B cell (primary cell): ENCODE data around the gene IFNAR2. TPM values are rescaled to one million over a fixed set of nuclear protein-coding genes. Genes with fewer than 3 reads are reported as not detected.
"Not testable (repeated sequence)": the region's sequence is repeated elsewhere in the genome, so short reads cannot be mapped to it uniquely, and the experiment has no call there.

Source experiments
- ATAC-seq: fragments of 200-7000 bp; cut with Tn5 transposase; one replicate; pipeline ENCODE4 v1.10.0; 2021; ENCODE audit warnings: low read depth, mild to moderate bottlenecking, moderate number of reproducible peaks, moderate library complexity
- CTCF ChIA-PET: fragments of 350-600 bp; sonication (Branson Sonifier 250); formaldehyde crosslinking; loops from one replicate; lab custom pipeline; 2021; ENCODE audit warnings: antibody characterized with exemption, inconsistent platforms; lab: Charles Lee
- POLR2A ChIA-PET: fragments of 350-600 bp; sonication (Branson Sonifier 250); formaldehyde crosslinking; loops from one replicate; lab custom pipeline; 2021; ENCODE audit warnings: antibody characterized with exemption; lab: Charles Lee
- DNase-seq: peaks from one replicate; pipeline ENCODE4 v3.0.0; 2013
- H2AFZ ChIP-seq: 2 replicates; pipeline ENCODE4 v1.6.1; 2012; ENCODE audit warnings: mild to moderate bottlenecking, low read depth, low read length; ENCODE audit not compliant: insufficient read depth, poor library complexity, severe bottlenecking
- H3K27ac ChIP-seq, 2 donors: 1 replicate in 1 of 2; 2 replicates in 1 of 2; pipeline ENCODE4 v1.5.1; 2012 to 2013; ENCODE audit warnings: low read length in 2 of 2, mild to moderate bottlenecking in 2 of 2, moderate library complexity in 1 of 2
- H3K27me3 ChIP-seq, 4 experiments: fragments of 200-600 bp in 1 of 4; sonication (generic) in 1 of 4; replicated peaks in 1 of 4; 1 replicate in 2 of 4; 2 replicates in 2 of 4; pipeline versions ENCODE4 v1.6.1 to v1.7.0; 2013 to 2016; ENCODE audit warnings: low read length in 3 of 4, mild to moderate bottlenecking in 2 of 4, mixed read lengths in 1 of 4, moderate library complexity in 1 of 4; ENCODE audit not compliant: insufficient read depth in 4 of 4, control insufficient read depth in 3 of 4; ENCODE audit errors: control extremely low read depth in 1 of 4
- H3K36me3 ChIP-seq, 2 experiments: replicated peaks in 1 of 2; 1 replicate in 1 of 2; 2 replicates in 1 of 2; pipeline versions ENCODE4 v1.6.1 to v1.7.1; 2013; ENCODE audit warnings: low read length in 1 of 2; ENCODE audit not compliant: insufficient read depth in 2 of 2, control insufficient read depth in 1 of 2; ENCODE audit errors: control extremely low read depth in 1 of 2, extremely low read depth in 1 of 2
- H3K4me1 ChIP-seq, 2 donors: fragments of 200-600 bp in 1 of 2; sonication (generic) in 1 of 2; 1 replicate in 1 of 2; 2 replicates in 1 of 2; pipeline versions ENCODE4 v1.5.1 to v1.6.1; 2013 to 2017; ENCODE audit warnings: low read length in 2 of 2; ENCODE audit not compliant: control insufficient read depth in 2 of 2, insufficient read depth in 2 of 2
- H3K4me2 ChIP-seq: replicated peaks from 2 replicates; pipeline ENCODE3; 2012; ENCODE audit warnings: mild to moderate bottlenecking, low read depth, low read length; ENCODE audit not compliant: poor library complexity, severe bottlenecking
- H3K4me3 ChIP-seq, 5 experiments: fragments of 200-600 bp in 1 of 5; sonication (generic) in 1 of 5; 1 replicate in 3 of 5; 2 replicates in 2 of 5; pipeline versions ENCODE4 v1.5.1 to v1.7.0; 2011 to 2016; ENCODE audit warnings: low read length in 4 of 5, mild to moderate bottlenecking in 4 of 5, low read depth in 2 of 5, control low read depth in 1 of 5, moderate library complexity in 1 of 5; ENCODE audit not compliant: insufficient read depth in 1 of 5; ENCODE audit errors: control extremely low read depth in 1 of 5, extremely low read depth in 1 of 5
- H3K79me2 ChIP-seq: fragments of 200-600 bp; sonication (generic); one replicate; pipeline ENCODE4 v1.6.0; 2016; ENCODE audit warnings: low read length; ENCODE audit not compliant: control insufficient read depth, insufficient read depth
- H3K9ac ChIP-seq: fragments of 200-600 bp; sonication (generic); 2 replicates; pipeline ENCODE4 v1.6.1; 2017; ENCODE audit warnings: mild to moderate bottlenecking, low read length, moderate library complexity
- H3K9me3 ChIP-seq, 3 donors: one replicate each; pipeline versions ENCODE4 v1.6.1 to v1.7.1; 2013; ENCODE audit warnings: low read length in 2 of 3; ENCODE audit not compliant: control insufficient read depth in 2 of 3, insufficient read depth in 1 of 3; ENCODE audit errors: control extremely low read depth in 1 of 3
- H4K20me1 ChIP-seq: 2 replicates; pipeline ENCODE4 v1.6.0; 2012; ENCODE audit warnings: mild to moderate bottlenecking, low read length; ENCODE audit not compliant: insufficient read depth, control insufficient read depth, poor library complexity, severe bottlenecking
- H3K27ac Mint-ChIP-seq: one replicate; pipeline ENCODE4 v1.8.0; 2021; ENCODE audit warnings: mixed read lengths
- H3K27me3 Mint-ChIP-seq: one replicate; pipeline ENCODE4 v1.8.0; 2021; ENCODE audit warnings: mixed read lengths
- H3K4me1 Mint-ChIP-seq: one replicate; pipeline ENCODE4 v1.8.0; 2021; ENCODE audit warnings: mixed read lengths
- H3K4me3 Mint-ChIP-seq: one replicate; pipeline ENCODE4 v1.8.0; 2021; ENCODE audit warnings: mixed read lengths
- H3K9me3 Mint-ChIP-seq: one replicate; pipeline ENCODE4 v1.8.0; 2022; ENCODE audit warnings: mixed read lengths; ENCODE audit not compliant: insufficient read depth
- CTCF ChIP-seq: fragments of 200-600 bp; IDR thresholded peaks from one replicate; pipeline ENCODE4 v1.8.0; 2022; ENCODE audit warnings: antibody characterized with exemption, mild to moderate bottlenecking
- EZH2 ChIP-seq: IDR thresholded peaks from 2 replicates; pipeline ENCODE4 v1.6.1; 2012; ENCODE audit warnings: borderline replicate concordance, low read depth, mild to moderate bottlenecking, moderate library complexity, low read length; ENCODE audit not compliant: insufficient read depth, poor library complexity, severe bottlenecking
- WGBS: methylation state at CpG from one replicate; pipeline ENCODE4 v1.1.5; 2013; ENCODE audit warnings: missing lambda C conversion rate; ENCODE audit not compliant: insufficient coverage; 5-methylcytosine and 5-hydroxymethylcytosine counted together
- intact Hi-C: fragments of 100-400 bp; cut with micrococcal nuclease; formaldehyde crosslinking; loops from one replicate; pipeline ENCODE4 v1.10.0; 2022
- polyA plus RNA-seq: library from polyadenylated mRNA; depleted of rRNA; stranded (reverse); fragments of >200 nt; gene quantifications from 2 replicates; pipeline ENCODE4 v1.2.3, GENCODE V29; 2012
- total RNA-seq, 2 donors: library from RNA; stranded (reverse); fragments of 120-200 nt in 1 of 2; gene quantifications; 1 replicate in 1 of 2; 2 replicates in 1 of 2; pipeline versions ENCODE4 v1.2.3 to v1.2.4, GENCODE V29; 2013 to 2022

Gene IFNAR2
- total and polyA plus RNA-seq, 2 donors (not counting 1 experiment from before 2014, with no cell fraction given), result 33.0 to 45.0 TPM

GRCh38 chr21:33238565-33239255, 9.0 kb downstream of the IFNAR2 start:
- Histone ChIP-seq H3K27ac (peak overlapping the region; percentile 34 to 46), H3K79me2 (peaks cover 80% of the 10 kb centered on the region)

GRCh38 chr21:33239559-33240127, 9.9 kb downstream of the IFNAR2 start:
- H3K27me3 ChIP-seq, POLR2A ChIA-PET, ATAC-seq, DNase-seq, H3K9me3 Mint-ChIP-seq, H3K4me3 ChIP-seq, H3K27me3 Mint-ChIP-seq, H2AFZ ChIP-seq, H3K9me3 ChIP-seq, intact Hi-C loops: not testable (repeated sequence)
- Histone ChIP-seq H3K9ac (peak overlapping the region; percentile 15), H3K4me2 (peak overlapping the region; percentile 52), H3K36me3 (peaks cover 2 to 40% of the 10 kb centered on the region in 2 experiments), H3K4me1 (peaks cover 22 to 44% of the 10 kb centered on the region in 2 donors), H4K20me1 (peaks cover 49% of the 10 kb centered on the region), H3K79me2 (peaks cover 78% of the 10 kb centered on the region), H3K27ac (peak overlapping the region in 1 of 2 donors; percentile 46)
- Mint-ChIP-seq H3K4me3 (peak overlapping the region; percentile 69), H3K27ac (peak overlapping the region; percentile 70), H3K4me1 (peaks cover 52% of the 10 kb centered on the region)
- CTCF ChIA-PET, result interaction anchor here (0.6 to 3.3 kb wide), 6 partner anchors 16 to 42 kb away, joined by 3 to 16 read pairs (median 6); no protein-coding TSS in a partner anchor

More at GRCh38 chr21:33238565-33239255, 9.0 kb downstream of the IFNAR2 start:
- Mint-ChIP-seq H3K9me3 (no peaks in the 10 kb centered on the region), H3K27ac (peak overlapping the region; percentile 71), H3K4me1 (peaks cover 53% of the 10 kb centered on the region), H3K4me3 (peak overlapping the region; percentile 69), H3K27me3 (no peaks in the 10 kb centered on the region)
- H3K4me2 ChIP-seq, result peak overlapping the region; percentile 52
- ChIA-PET CTCF (interaction anchor here (1.0 to 3.3 kb wide), 5 partner anchors 17 to 41 kb away, joined by 4 to 16 read pairs (median 7); no protein-coding TSS in a partner anchor), POLR2A (interaction anchor here (0.7 kb wide), 1 partner anchor 26 kb away, joined by 7 read pairs; no protein-coding TSS in a partner anchor)
- intact Hi-C loops, result no loop called here
- peaks cover 4 to 34% of the 10 kb centered on the region in 2 experiments for H3K36me3 ChIP-seq
- peak; percentile 31 for DNase-seq
- no peaks in the 10 kb centered on the region for H3K27me3 ChIP-seq
- peaks cover 18 to 43% of the 10 kb centered on the region in 2 donors for H3K4me1 ChIP-seq
- peak overlapping the region in 1 of 5 experiments; percentile 35 for H3K4me3 ChIP-seq
- H4K20me1 ChIP-seq, result peaks cover 44% of the 10 kb centered on the region
- 71% methylated on average over 1 of the region's 7 CpGs for WGBS
- peak overlapping the region; percentile 15 for H3K9ac ChIP-seq
- H2AFZ ChIP-seq, result no peak overlapping the region
- TF ChIP-seq EZH2, result no peak
- no peak for TF ChIP-seq CTCF
- H3K9me3 ChIP-seq, result no peaks in the 10 kb centered on the region
- peak; percentile 53 for ATAC-seq
